Prostate gland (tissue), 2 donors: ENCODE data around the gene FOXN1. TPM values are rescaled to one million over a fixed set of nuclear protein-coding genes. Genes with fewer than 3 reads are reported as not detected.

Source experiments
- DNase-seq: peaks from one replicate; pipeline ENCODE4 v3.0.0-alpha.2; 2019; ENCODE audit warnings: low spot score
- H3K27ac ChIP-seq, 2 donors: fragments of 200-600 bp; sonication (generic); 2 replicates each; pipeline ENCODE4 v1.5.1; 2017 to 2019
- H3K27me3 ChIP-seq: fragments of 200-600 bp; sonication (generic); replicated peaks from 2 replicates; pipeline ENCODE4 v1.5.1; 2019; ENCODE audit not compliant: insufficient read depth
- H3K36me3 ChIP-seq, 2 donors: fragments of 200-600 bp; sonication (generic); 1 replicate in 1 of 2; 2 replicates in 1 of 2; pipeline versions ENCODE4 v1.5.1 to v1.8.1; 2017 to 2019
- H3K4me1 ChIP-seq: fragments of 200-600 bp; sonication (generic); replicated peaks from 2 replicates; pipeline ENCODE4 v1.5.1; 2019
- H3K4me3 ChIP-seq, 2 donors: fragments of 200-600 bp; sonication (generic); 2 replicates each; pipeline ENCODE4 v1.5.1; 2017 to 2019
- H3K9me3 ChIP-seq: fragments of 200-600 bp; sonication (generic); 2 replicates; pipeline ENCODE4 v1.5.1; 2017
- CTCF ChIP-seq, 4 experiments: fragments of 200-600 bp in 2 of 4; fragments of 450-650 bp in 2 of 4; sonication (generic) in 2 of 4; IDR thresholded peaks; 1 replicate in 3 of 4; 2 replicates in 1 of 4; pipeline ENCODE4 v1.5.1; 2016 to 2019; ENCODE audit warnings: antibody characterized with exemption in 4 of 4, mild to moderate bottlenecking in 2 of 4, moderate library complexity in 2 of 4
- POLR2A ChIP-seq: fragments of 450-650 bp; IDR thresholded peaks from one replicate; pipeline ENCODE4 v1.6.1; 2016; ENCODE audit warnings: antibody characterized with exemption, mild to moderate bottlenecking
- POLR2AphosphoS5 ChIP-seq: sonication (generic); formaldehyde crosslinking; IDR thresholded peaks from one replicate; pipeline ENCODE4 v1.6.1; 2017; ENCODE audit warnings: antibody characterized with exemption
- WGBS: methylation state at CpG from one replicate; pipeline ENCODE4 v1.1.5; 2018; 5-methylcytosine and 5-hydroxymethylcytosine counted together
- intact Hi-C: fragments of 100-400 bp; cut with DNase I; formaldehyde crosslinking; loops from one replicate; pipeline ENCODE4 v1.14.2; 2022
- total RNA-seq, 2 donors: library from RNA; depleted of rRNA; stranded (reverse); fragments of >200 nt; gene quantifications; one replicate each; pipeline ENCODE4 v1.1.0, GENCODE V29; 2016

Gene FOXN1
- total RNA-seq, 2 donors from 2014 or later = 0.64 to 1.2 TPM

GRCh38 chr17:28515518-28515917, 9.4 kb downstream of the FOXN1 start:
- H3K27ac ChIP-seq = no peak overlapping the region
- no peaks in the 10 kb centered on the region for H3K9me3 ChIP-seq
- DNase-seq = no peak
- intact Hi-C loops = no loop called here
- no peaks in the 10 kb centered on the region for H3K36me3 ChIP-seq
- WGBS = 96% methylated on average over 1 of the region's 1 CpG
- no peaks in the 10 kb centered on the region for H3K27me3 ChIP-seq
- no peak overlapping the region for H3K4me3 ChIP-seq
- H3K4me1 ChIP-seq = no peaks in the 10 kb centered on the region
- TF ChIP-seq POLR2AphosphoS5 (no peak), CTCF (IDR thresholded peaks at IDR 0.05) (no peak), POLR2A (no peak)

- WGBS = 76% methylated on average over 6 of the region's 6 CpGs
These were observed 12.0 kb downstream of the FOXN1 start for GRCh38 chr17:28518132-28518531.

GRCh38 chr17:28518578-28518977, 12.4 kb downstream of the FOXN1 start:
- H3K27me3 ChIP-seq = no peaks in the 10 kb centered on the region
- H3K9me3 ChIP-seq = no peaks in the 10 kb centered on the region
- no peaks in the 10 kb centered on the region for H3K4me1 ChIP-seq
- no peaks in the 10 kb centered on the region for H3K36me3 ChIP-seq
- no peak for DNase-seq
- TF ChIP-seq CTCF (IDR thresholded peaks at IDR 0.05) = no peak
- no peak for TF ChIP-seq POLR2AphosphoS5
- no peak for TF ChIP-seq POLR2A
- WGBS = 87% methylated on average over 7 of the region's 7 CpGs
- no peak overlapping the region for H3K4me3 ChIP-seq
- no peak overlapping the region for H3K27ac ChIP-seq
- intact Hi-C loops = no loop called here

More at GRCh38 chr17:28518132-28518531, 12.0 kb downstream of the FOXN1 start:
- H3K27me3 ChIP-seq = no peaks in the 10 kb centered on the region
- intact Hi-C loops = no loop called here
- DNase-seq = no peak
- H3K4me3 ChIP-seq = no peak overlapping the region
- TF ChIP-seq CTCF (IDR thresholded peaks at IDR 0.05) = no peak
- TF ChIP-seq POLR2A = no peak
- TF ChIP-seq POLR2AphosphoS5 = no peak
- no peaks in the 10 kb centered on the region for H3K36me3 ChIP-seq
- no peaks in the 10 kb centered on the region for H3K9me3 ChIP-seq
- no peaks in the 10 kb centered on the region for H3K4me1 ChIP-seq
- H3K27ac ChIP-seq = no peak overlapping the region

- intact Hi-C loops = no loop called here
- no peaks in the 10 kb centered on the region for H3K4me1 ChIP-seq
- 75% methylated on average over 5 of the region's 5 CpGs for WGBS
- no peaks in the 10 kb centered on the region for H3K27me3 ChIP-seq
- DNase-seq = no peak
- no peaks in the 10 kb centered on the region for H3K36me3 ChIP-seq
- H3K27ac ChIP-seq = no peak overlapping the region
- TF ChIP-seq POLR2AphosphoS5 (no peak), CTCF (IDR thresholded peaks at IDR 0.05) (no peak)
- no peak overlapping the region for H3K4me3 ChIP-seq
- H3K9me3 ChIP-seq = no peaks in the 10 kb centered on the region
These were observed 13.1 kb downstream of the FOXN1 start for GRCh38 chr17:28519236-28519635.

GRCh38 chr17:28520687-28521086, 14.5 kb downstream of the FOXN1 start:
- Histone ChIP-seq H3K4me3 (no peak overlapping the region), H3K36me3 (no peaks in the 10 kb centered on the region), H3K27me3 (no peaks in the 10 kb centered on the region), H3K4me1 (peaks cover 8% of the 10 kb centered on the region), H3K9me3 (no peaks in the 10 kb centered on the region), H3K27ac (no peak overlapping the region)
- intact Hi-C loops = no loop called here
- DNase-seq = no peak
- WGBS = 73% methylated on average over 6 of the region's 6 CpGs
- TF ChIP-seq POLR2A (no peak), POLR2AphosphoS5 (no peak), CTCF (IDR thresholded peaks at IDR 0.05) (no peak)
